ENCODE results near the gene BOD1.

The BOD1 gene

DNA sequence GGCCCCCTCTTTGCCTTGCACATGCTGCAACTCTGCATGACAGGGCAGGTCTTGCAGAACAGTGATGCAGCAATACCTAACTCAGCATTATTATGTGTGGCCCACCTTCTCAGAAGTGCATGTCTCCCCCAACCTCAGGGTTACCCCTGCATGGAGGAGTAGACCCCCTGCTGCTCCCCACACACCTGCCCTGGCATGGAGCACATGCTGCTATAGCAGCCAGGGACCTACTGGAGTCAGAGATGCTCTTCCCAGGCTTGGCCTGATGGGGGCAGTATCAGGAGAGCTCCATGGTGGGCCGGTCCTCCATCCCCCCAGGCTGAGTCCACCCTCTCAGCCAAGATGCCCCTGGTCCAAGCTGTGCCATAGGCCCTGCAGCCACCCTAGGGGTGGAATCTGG is 13.2 kb upstream of the BOD1 start:
- Mint-ChIP-seq H3K9me3 (no peaks in the 10 kb centered on the region), H3K27ac (no peak overlapping the region), H3K36me3 (no peaks in the 10 kb centered on the region), H3K4me3 (no peak overlapping the region), H3K27me3 (peaks cover 26% of the 10 kb centered on the region), H3K4me1 (no peaks in the 10 kb centered on the region)
- DNase-seq: no peak
- CTCF ChIA-PET: interaction anchor here (0.8 to 2.5 kb wide), 6 partner anchors 10 to 344 kb away, joined by 3 to 7 read pairs (median 4); no protein-coding TSS in a partner anchor

DNA sequence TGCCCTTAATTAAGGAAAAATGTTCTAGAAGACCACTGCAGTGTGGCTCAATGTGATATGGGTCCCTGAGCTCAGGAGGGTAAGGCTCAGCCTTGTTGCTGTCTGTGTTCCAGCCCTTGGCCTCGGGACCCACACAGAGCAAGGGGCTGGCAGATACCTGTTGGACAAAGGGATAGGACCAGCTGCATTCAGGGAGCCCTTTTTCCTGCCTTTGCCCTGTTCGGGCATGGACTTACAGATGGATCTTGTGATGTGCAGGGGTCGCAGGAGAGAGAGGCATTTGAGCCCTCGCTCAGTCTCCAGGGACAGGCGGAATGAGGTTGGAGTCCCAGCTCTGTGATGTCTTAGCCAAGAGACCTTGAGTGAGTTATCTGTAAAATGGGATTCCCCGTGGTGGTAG is 12.1 kb upstream of the BOD1 start:
- no peaks in the 10 kb centered on the region for H3K36me3 Mint-ChIP-seq
- H3K9me3 Mint-ChIP-seq: no peaks in the 10 kb centered on the region
- no peaks in the 10 kb centered on the region for H3K4me1 Mint-ChIP-seq
- H3K4me3 Mint-ChIP-seq: no peak overlapping the region
- DNase-seq: no peak
- peaks cover 27% of the 10 kb centered on the region for H3K27me3 Mint-ChIP-seq
- CTCF ChIA-PET: interaction anchor here (0.6 to 2.5 kb wide), 3 partner anchors 11 to 302 kb away, joined by 3 to 7 read pairs (median 3); no protein-coding TSS in a partner anchor
- no peak overlapping the region for H3K27ac Mint-ChIP-seq

DNA sequence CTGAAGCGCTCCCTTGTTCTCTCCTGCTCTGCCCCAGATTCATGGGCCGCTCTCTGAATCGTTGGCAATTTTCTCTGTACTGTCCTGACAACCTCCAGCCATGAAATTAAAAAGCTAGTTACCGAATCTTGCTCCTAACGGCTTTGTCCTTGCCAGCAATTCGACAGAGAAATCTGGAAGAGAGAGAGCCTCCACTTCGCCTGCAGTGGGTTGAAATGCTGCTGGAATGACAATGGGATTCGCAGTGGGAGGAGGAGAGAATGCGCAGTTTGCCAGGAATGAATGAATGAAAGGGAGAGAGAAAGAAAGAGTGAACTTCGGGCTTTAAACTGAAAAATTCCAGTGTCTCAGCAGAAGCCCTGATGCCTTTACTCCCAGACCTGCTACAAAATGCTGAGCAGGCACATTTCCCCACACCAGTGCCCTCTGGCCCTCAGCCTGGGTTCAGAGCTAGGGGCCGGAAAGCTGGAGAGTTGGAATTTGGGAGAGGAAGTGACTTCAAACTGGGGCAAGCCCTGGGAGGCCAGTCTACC is 11.5 kb upstream of the BOD1 start:
- H3K27me3 Mint-ChIP-seq: peaks cover 26% of the 10 kb centered on the region
- H3K36me3 Mint-ChIP-seq: no peaks in the 10 kb centered on the region
- no peak overlapping the region for H3K27ac Mint-ChIP-seq
- CTCF ChIA-PET: interaction anchor here (1.2 to 2.5 kb wide), 2 partner anchors 10 to 13 kb away, joined by 3 to 7 read pairs; no protein-coding TSS in a partner anchor
- H3K4me3 Mint-ChIP-seq: no peak overlapping the region
- H3K9me3 Mint-ChIP-seq: no peaks in the 10 kb centered on the region
- H3K4me1 Mint-ChIP-seq: no peaks in the 10 kb centered on the region
- DNase-seq: no peak

DNA sequence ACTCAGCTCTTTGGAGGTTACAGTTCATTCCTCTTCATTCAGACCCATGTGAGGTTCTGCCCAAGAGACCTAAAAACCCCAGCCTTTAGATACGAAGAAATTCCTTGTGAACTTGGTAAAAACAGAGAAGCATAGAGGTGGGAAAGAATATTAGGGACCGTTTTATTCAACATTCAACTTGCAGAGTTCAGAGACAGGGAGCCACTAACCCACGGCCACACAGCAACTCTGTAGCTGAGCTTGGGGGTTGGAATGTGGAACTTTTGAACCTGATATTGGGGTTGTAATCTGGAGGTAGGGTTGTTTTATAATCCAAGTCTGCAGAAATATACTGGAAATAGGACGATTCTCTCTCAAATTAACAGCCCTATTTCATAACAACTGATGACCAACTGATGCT is 10.8 kb upstream of the BOD1 start:
- H3K27ac Mint-ChIP-seq: no peak overlapping the region
- CTCF ChIA-PET: interaction anchor here (1.6 kb wide), 1 partner anchor 346 kb away, joined by 5 read pairs; no protein-coding TSS in a partner anchor
- H3K36me3 Mint-ChIP-seq: no peaks in the 10 kb centered on the region
- no peak for DNase-seq
- H3K4me3 Mint-ChIP-seq: no peak overlapping the region
- H3K27me3 Mint-ChIP-seq: peaks cover 22% of the 10 kb centered on the region
- H3K9me3 Mint-ChIP-seq: no peaks in the 10 kb centered on the region
- H3K4me1 Mint-ChIP-seq: no peaks in the 10 kb centered on the region

DNA sequence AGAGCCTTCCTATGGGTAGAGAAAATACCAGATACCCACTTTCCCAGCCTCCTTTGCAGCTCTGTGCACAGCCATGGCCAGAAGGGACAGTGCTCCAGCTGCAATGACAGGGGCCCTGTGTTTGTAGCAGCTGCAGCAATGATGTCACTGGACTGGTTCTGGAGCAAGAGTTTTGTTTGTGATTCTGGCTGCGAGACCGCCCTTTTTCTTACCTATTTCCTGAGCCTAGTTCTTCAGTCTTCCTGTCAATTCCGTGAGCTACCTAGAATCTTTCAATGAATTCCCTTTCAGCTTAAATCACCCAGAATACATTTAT is 10.0 kb upstream of the BOD1 start:
- no peak for DNase-seq
- no peaks in the 10 kb centered on the region for H3K36me3 Mint-ChIP-seq
- H3K9me3 Mint-ChIP-seq: no peaks in the 10 kb centered on the region
- H3K27me3 Mint-ChIP-seq: peaks cover 20% of the 10 kb centered on the region
- H3K4me3 Mint-ChIP-seq: no peak overlapping the region
- CTCF ChIA-PET: interaction anchor here (0.6 to 1.6 kb wide), 3 partner anchors 9 to 346 kb away, joined by 3 to 5 read pairs (median 3); no protein-coding TSS in a partner anchor
- H3K27ac Mint-ChIP-seq: no peak overlapping the region
- H3K4me1 Mint-ChIP-seq: no peaks in the 10 kb centered on the region

DNA sequence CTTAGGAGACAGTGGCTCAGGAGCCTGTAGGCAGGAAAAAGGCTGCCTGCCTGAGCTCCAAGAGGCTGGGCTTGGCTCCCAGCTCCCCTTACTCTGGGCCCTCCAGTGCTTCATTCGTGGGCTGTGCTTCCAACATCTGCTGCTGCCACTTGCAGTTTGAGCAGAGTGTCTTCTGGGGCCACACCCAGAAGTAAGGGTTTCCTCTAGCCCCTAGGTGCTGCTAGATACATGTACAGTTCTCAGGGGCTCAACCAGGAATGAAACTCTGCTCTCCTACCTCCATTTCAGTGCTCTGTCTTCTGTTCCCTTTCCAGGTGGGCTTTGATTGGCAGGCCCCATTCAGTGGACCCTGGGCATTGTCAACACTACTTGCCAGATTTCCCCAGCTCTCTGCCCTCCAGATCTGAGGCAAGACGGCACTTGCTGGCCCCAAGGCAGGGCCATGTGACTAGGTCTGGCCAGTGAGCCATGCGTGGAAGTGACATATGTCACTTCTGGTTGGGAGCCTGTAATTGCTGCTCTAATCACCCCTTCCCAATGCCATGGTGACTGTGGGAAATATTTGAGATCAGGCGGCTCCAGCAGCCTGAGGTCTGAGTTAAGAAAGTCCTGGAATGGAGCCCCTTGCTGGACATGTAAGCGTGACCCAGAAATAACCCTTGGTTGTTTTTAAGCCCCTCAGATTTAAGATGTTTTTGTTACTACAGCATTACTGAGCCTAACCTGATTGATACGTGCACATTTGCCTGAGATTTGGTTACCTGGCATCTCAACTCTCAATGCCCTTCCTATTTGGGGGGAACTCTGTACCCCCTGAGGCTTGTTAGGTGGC is 9.4 kb upstream of the BOD1 start:
- Mint-ChIP-seq H3K4me3 (no peak overlapping the region), H3K27ac (no peak overlapping the region), H3K36me3 (no peaks in the 10 kb centered on the region), H3K4me1 (no peaks in the 10 kb centered on the region), H3K9me3 (no peaks in the 10 kb centered on the region), H3K27me3 (peaks cover 18% of the 10 kb centered on the region)
- DNase-seq: no peak
- CTCF ChIA-PET: interaction anchor here (0.6 to 1.6 kb wide), 3 partner anchors 8 to 347 kb away, joined by 3 to 5 read pairs (median 3); no protein-coding TSS in a partner anchor

DNA sequence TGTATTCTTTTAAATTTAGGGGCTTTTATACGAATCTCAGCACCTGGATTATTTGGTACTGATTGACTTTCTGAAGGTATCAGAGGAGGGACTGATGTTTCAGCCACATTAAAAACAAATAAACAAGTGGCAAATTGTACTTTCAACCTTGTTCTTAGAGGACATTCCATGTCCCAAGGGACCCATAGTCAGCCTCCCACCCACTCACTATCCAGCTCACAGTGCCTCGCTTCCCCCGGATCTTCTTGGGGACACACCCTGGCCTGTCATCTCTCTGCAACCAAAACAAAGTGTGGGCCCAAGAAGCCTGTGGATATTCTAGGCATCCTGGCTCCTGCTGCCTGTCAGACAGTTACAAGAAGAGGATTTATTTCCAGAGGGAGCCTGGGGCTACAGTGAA is 8.8 kb upstream of the BOD1 start:
- no peak overlapping the region for H3K4me3 Mint-ChIP-seq
- H3K36me3 Mint-ChIP-seq: no peaks in the 10 kb centered on the region

DNA sequence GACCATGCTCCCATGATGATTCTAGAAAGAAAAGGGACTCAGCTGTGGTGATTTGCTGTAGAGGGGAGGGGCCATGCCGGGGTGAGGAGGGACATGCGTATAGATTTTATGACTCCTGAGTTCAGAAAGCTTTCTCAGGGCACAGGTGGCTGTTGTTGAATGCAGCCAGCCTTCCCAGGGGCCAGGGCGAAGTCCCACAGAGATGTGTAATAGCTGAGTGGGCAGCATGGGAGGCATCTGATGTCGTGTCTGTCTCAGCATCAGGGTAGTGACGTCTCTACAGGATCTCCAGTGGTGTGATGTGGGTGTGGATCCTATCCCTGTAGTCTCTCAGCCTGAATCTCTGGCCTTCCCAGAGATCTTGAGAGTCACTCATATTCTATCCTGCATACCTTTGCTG is 7.8 kb upstream of the BOD1 start:
- peaks cover 18% of the 10 kb centered on the region for H3K27me3 Mint-ChIP-seq

More for the DNA sequence above, 8.8 kb upstream of the BOD1 start:
- no peak for DNase-seq
- no peaks in the 10 kb centered on the region for H3K9me3 Mint-ChIP-seq
- no peaks in the 10 kb centered on the region for H3K4me1 Mint-ChIP-seq
- CTCF ChIA-PET: interaction anchor here (0.8 kb wide), 1 partner anchor 300 kb away, joined by 3 read pairs; no protein-coding TSS in a partner anchor
- H3K27ac Mint-ChIP-seq: no peak overlapping the region
- H3K27me3 Mint-ChIP-seq: peaks cover 18% of the 10 kb centered on the region

DNA sequence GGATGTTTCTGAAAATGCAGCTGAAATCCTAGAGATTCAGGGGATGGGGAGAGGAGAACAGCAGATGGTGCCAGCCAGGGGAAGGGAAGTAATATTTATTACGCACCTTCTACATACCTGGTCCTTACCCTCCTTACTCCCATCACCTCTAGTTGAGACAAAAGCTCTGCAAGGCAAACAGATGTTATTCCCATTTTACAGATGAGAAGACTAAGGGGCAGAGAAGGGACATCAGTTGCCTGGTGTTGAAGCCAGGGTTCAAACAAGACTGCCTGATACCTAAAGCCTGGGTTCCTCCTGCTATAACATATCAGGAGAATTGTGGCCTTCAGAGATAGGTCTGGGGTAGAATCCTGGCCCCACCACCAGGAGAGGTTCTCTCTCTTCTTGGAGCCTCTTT is 7.3 kb upstream of the BOD1 start:
- Mint-ChIP-seq H3K27ac (no peak overlapping the region), H3K9me3 (no peaks in the 10 kb centered on the region), H3K4me1 (peaks cover 2% of the 10 kb centered on the region), H3K4me3 (no peak overlapping the region), H3K27me3 (peaks cover 18% of the 10 kb centered on the region), H3K36me3 (no peaks in the 10 kb centered on the region)
- no peak for DNase-seq
- CTCF ChIA-PET: interaction anchor here (0.6 to 0.9 kb wide), 2 partner anchors 147 to 302 kb away, joined by 4 read pairs; no protein-coding TSS in a partner anchor

More for the DNA sequence above, 7.8 kb upstream of the BOD1 start:
- Mint-ChIP-seq H3K4me3 (no peak overlapping the region), H3K27ac (no peak overlapping the region), H3K36me3 (no peaks in the 10 kb centered on the region), H3K4me1 (no peaks in the 10 kb centered on the region), H3K9me3 (no peaks in the 10 kb centered on the region)
- no peak for DNase-seq
- CTCF ChIA-PET: interaction anchor here (0.9 kb wide), 1 partner anchor 301 kb away, joined by 4 read pairs; no protein-coding TSS in a partner anchor

DNA sequence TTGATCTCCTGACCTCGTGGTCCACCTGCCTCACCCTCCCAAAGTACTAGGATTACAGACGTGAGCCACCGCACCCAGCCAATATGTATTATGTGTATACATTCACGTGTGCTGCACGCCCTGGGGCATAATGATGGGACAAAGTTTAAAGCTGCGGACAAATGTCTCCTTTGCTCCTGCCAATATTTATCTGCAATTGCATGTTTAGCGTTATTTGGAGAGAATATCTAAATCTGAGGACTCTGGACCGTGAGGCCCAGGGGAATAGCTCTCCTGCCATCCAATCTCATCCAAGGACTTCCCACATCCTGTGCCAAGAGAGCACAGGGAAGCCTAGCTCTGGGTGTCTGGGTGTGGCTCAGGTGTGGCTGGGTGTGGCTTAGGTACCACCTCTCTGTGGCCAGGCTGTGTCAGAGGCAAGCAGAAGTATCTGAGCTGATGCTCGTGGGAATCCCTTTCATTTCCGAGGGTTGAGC is 6.9 kb upstream of the BOD1 start:
- DNase-seq: no peak
- Mint-ChIP-seq H3K4me3 (no peak overlapping the region), H3K27me3 (peaks cover 15% of the 10 kb centered on the region), H3K9me3 (no peaks in the 10 kb centered on the region), H3K4me1 (peaks cover 2% of the 10 kb centered on the region), H3K36me3 (no peaks in the 10 kb centered on the region), H3K27ac (no peak overlapping the region)
- CTCF ChIA-PET: interaction anchor here (0.6 to 0.9 kb wide), 2 partner anchors 148 to 302 kb away, joined by 4 read pairs; no protein-coding TSS in a partner anchor

DNA sequence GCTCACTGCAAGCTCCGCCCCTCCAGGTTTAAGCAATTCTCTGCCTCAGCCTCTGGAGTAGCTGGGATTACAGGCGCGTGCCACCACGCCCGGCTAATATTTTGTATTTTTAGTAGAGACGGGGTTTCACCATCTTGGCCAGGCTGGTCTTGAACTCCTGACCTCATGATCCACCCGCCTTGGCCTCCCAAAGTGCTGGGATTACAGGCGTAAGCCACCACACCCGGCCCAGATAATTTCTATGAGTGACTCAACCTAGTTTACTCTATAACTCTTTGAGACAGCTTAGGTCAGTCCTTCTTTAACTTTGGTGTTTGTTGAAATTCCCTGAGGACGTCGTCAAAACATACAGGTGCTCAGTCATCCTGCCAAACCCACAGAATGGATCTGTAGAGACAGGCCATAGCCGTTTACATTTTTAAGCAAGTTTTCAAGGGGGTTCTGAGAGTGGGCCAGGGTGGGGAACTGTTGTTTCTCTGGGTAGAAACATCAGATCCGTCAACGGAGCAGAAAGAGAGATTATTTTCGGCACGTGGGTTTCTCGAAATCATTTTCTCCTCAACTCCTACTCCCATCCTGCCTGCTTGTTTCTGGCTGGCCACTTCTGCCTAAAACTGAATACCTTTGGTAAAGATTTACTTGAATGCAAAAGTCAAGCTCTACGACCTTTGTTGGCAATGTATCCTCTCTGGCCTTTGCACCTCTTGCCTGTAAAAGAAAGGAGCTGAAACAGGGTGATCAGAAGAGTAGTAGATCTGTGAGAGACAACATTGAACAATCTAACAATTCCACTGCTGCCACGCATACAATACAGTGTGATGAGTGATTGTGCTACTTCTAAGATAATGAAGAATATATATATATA is 6.0 kb upstream of the BOD1 start:
- no peak overlapping the region for H3K4me3 Mint-ChIP-seq
- H3K9me3 Mint-ChIP-seq: no peaks in the 10 kb centered on the region
- H3K27me3 Mint-ChIP-seq: peaks cover 7% of the 10 kb centered on the region
- H3K36me3 Mint-ChIP-seq: no peaks in the 10 kb centered on the region
- CTCF ChIA-PET: interaction anchor here (7.6 kb wide), 1 partner anchor 351 kb away, joined by 77 read pairs; no protein-coding TSS in a partner anchor
- H3K4me1 Mint-ChIP-seq: peaks cover 2% of the 10 kb centered on the region
- H3K27ac Mint-ChIP-seq: no peak overlapping the region
- DNase-seq: no peak

DNA sequence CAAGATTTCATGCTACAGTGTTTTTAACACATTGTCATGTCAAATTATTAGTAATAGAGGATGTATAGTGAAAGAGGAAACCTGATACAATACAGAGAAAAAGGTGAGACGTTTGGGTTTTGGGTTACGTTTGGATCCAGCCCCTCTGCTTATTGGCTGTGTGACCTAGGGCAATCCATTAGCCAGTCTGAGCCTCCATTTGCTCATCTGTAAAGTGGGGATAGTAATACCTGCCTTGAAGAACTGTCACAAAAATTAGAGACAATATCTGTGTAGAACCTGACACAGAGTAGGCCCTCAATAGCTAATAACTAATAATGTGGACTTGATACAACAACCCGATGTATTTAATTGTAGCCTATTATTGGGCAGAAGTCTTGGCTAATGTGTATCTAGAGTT is 4.3 kb upstream of the BOD1 start:
- no peak for DNase-seq
- H3K36me3 Mint-ChIP-seq: no peaks in the 10 kb centered on the region
- H3K9me3 Mint-ChIP-seq: no peaks in the 10 kb centered on the region
- CTCF ChIA-PET: interaction anchor here (7.6 kb wide), 1 partner anchor 352 kb away, joined by 77 read pairs; no protein-coding TSS in a partner anchor
- H3K27me3 Mint-ChIP-seq: peaks cover 7% of the 10 kb centered on the region
- no peak overlapping the region for H3K27ac Mint-ChIP-seq
- H3K4me1 Mint-ChIP-seq: peaks cover 10% of the 10 kb centered on the region
- no peak overlapping the region for H3K4me3 Mint-ChIP-seq

DNA sequence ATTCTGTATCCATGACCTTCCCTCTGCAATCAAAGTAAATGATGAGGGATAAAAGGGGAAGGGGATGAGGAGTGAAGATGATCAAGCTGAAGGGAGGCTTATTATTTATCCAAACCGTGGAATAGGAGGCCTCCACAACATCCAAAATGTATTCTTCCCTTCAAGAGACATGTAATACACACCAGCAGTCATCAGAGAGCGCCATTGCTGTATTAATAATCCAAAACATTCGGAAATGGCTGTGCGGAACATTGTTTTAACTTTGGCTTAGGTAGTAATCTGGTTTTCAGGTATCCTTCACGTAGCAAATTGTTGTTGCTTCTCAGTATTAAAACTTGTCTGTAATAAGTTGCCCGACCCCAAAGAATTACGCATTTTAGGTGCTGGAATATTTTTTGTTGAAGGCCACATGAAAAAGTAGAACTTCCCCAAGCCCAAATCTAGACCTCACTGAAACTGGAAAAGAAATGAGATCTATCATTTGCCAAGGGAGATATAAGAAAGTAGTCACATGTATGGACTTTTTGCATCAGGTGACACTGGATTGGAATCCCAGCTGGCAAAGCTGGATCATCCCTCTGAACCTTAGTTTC is 2.6 kb upstream of the BOD1 start:
- H3K9me3 Mint-ChIP-seq: no peaks in the 10 kb centered on the region
- H3K4me1 Mint-ChIP-seq: peaks cover 27% of the 10 kb centered on the region
- CTCF ChIA-PET: interaction anchor here (0.7 to 7.6 kb wide), 6 partner anchors 11 to 693 kb away, joined by 3 to 77 read pairs (median 12); no protein-coding TSS in a partner anchor
- H3K4me3 Mint-ChIP-seq: no peak overlapping the region
- H3K27me3 Mint-ChIP-seq: peaks cover under 1% of the 10 kb centered on the region
- H3K27ac Mint-ChIP-seq: no peak overlapping the region
- peaks cover 5% of the 10 kb centered on the region for H3K36me3 Mint-ChIP-seq
- peak; percentile 52 for DNase-seq

Data from activated naive CD4-positive, alpha-beta T cell treated with anti-CD3 and anti-CD28 coated beads, Interleukin-2, amount 10 ng/mL, durations not matched to agents 7 days and 5 days (primary cell).